Mesenchymal stem cell (in vitro differentiated cells and primary cell): ENCODE results near the gene CBX2.
A peak's percentile ranks its signal among the peaks of the same experiment; 100 is the strongest.
"Not testable (repeated sequence)": the region's sequence is repeated elsewhere in the genome, so short reads cannot be mapped to it uniquely, and the experiment has no call there.

Experiments used
- DNase-seq: peaks from one replicate; pipeline ENCODE4 v3.0.0-alpha.2; 2013
- H2AFZ ChIP-seq: one replicate; pipeline ENCODE4 v1.6.1; 2013; ENCODE audit warnings: low read depth, mild to moderate bottlenecking, control low read depth, inconsistent platforms, low read length, moderate library complexity
- H2AK5ac ChIP-seq: 2 replicates; pipeline ENCODE4 v1.6.1; 2013; ENCODE audit warnings: low read length, moderate library complexity, mild to moderate bottlenecking, inconsistent platforms; ENCODE audit not compliant: severe bottlenecking
- H2BK120ac ChIP-seq: one replicate; pipeline ENCODE4 v1.6.1; 2013; ENCODE audit warnings: low read depth, mild to moderate bottlenecking, inconsistent platforms, low read length, moderate library complexity
- H2BK12ac ChIP-seq, 2 experiments: one replicate each; pipeline ENCODE4 v1.6.1; 2013; ENCODE audit warnings: inconsistent platforms in 2 of 2, low read length in 2 of 2, mild to moderate bottlenecking in 2 of 2, moderate library complexity in 2 of 2, control low read depth in 1 of 2
- H2BK15ac ChIP-seq: one replicate; pipeline ENCODE4 v1.6.1; 2013; ENCODE audit warnings: mild to moderate bottlenecking, low read depth, inconsistent platforms; ENCODE audit not compliant: poor library complexity, severe bottlenecking
- H2BK5ac ChIP-seq: 2 replicates; pipeline ENCODE4 v1.6.1; 2013; ENCODE audit warnings: low read depth, mild to moderate bottlenecking, low read length, control low read depth, inconsistent platforms; ENCODE audit not compliant: poor library complexity, severe bottlenecking
- H3K14ac ChIP-seq, 2 experiments: one replicate each; pipeline ENCODE4 v1.6.1; 2013; ENCODE audit warnings: inconsistent platforms in 2 of 2, low read length in 2 of 2, control low read depth in 1 of 2, mild to moderate bottlenecking in 1 of 2, moderate library complexity in 1 of 2
- H3K18ac ChIP-seq, 2 experiments: one replicate each; pipeline ENCODE4 v1.6.1; 2013; ENCODE audit warnings: inconsistent platforms in 2 of 2, low read length in 2 of 2, control low read depth in 1 of 2, low read depth in 1 of 2, mild to moderate bottlenecking in 1 of 2
- H3K23ac ChIP-seq, 2 experiments: one replicate each; pipeline ENCODE4 v1.6.1; 2013; ENCODE audit warnings: inconsistent platforms in 2 of 2, low read length in 2 of 2, mild to moderate bottlenecking in 2 of 2, moderate library complexity in 2 of 2, control low read depth in 1 of 2
- H3K27ac ChIP-seq: 2 replicates; pipeline ENCODE4 v1.5.1; 2013; ENCODE audit warnings: mild to moderate bottlenecking, moderate library complexity, low read length, control low read depth, inconsistent platforms; ENCODE audit not compliant: poor library complexity, severe bottlenecking
- H3K27me3 ChIP-seq, 2 experiments: 2 replicates each; pipeline versions ENCODE4 v1.6.1 to v1.7.0; 2013; ENCODE audit warnings: low read length in 2 of 2, mild to moderate bottlenecking in 2 of 2, moderate library complexity in 2 of 2, control low read depth in 1 of 2, inconsistent platforms in 1 of 2; ENCODE audit not compliant: control insufficient read depth in 1 of 2, insufficient read depth in 1 of 2
- H3K36me3 ChIP-seq, 2 experiments: 2 replicates each; pipeline versions ENCODE4 v1.6.1 to v1.7.0; 2013; ENCODE audit warnings: low read length in 2 of 2, control low read depth in 1 of 2, inconsistent platforms in 1 of 2, low read depth in 1 of 2, mild to moderate bottlenecking in 1 of 2; ENCODE audit not compliant: insufficient read depth in 2 of 2, control insufficient read depth in 1 of 2
- H3K4ac ChIP-seq, 2 experiments: one replicate each; pipeline ENCODE4 v1.6.1; 2013; ENCODE audit warnings: inconsistent platforms in 2 of 2, low read length in 2 of 2, mild to moderate bottlenecking in 2 of 2, moderate library complexity in 2 of 2, control low read depth in 1 of 2, low read depth in 1 of 2
- H3K4me1 ChIP-seq: 2 replicates; pipeline ENCODE4 v1.6.1; 2013; ENCODE audit warnings: low read depth, low read length, control low read depth; ENCODE audit not compliant: control insufficient read depth, insufficient read depth
- H3K4me2 ChIP-seq: 2 replicates; pipeline ENCODE4 v1.6.1; 2013; ENCODE audit warnings: low read length, mild to moderate bottlenecking, inconsistent platforms; ENCODE audit not compliant: poor library complexity, severe bottlenecking
- H3K4me3 ChIP-seq, 2 experiments: 2 replicates each; pipeline versions ENCODE4 v1.5.1 to v1.7.0; 2013; ENCODE audit warnings: low read length in 2 of 2, mild to moderate bottlenecking in 2 of 2, control low read depth in 1 of 2, low read depth in 1 of 2; ENCODE audit not compliant: insufficient read depth in 1 of 2
- H3K79me1 ChIP-seq: replicated peaks from 2 replicates; pipeline ENCODE4 v1.6.1; 2013; ENCODE audit warnings: mild to moderate bottlenecking, control low read depth, low read length, inconsistent platforms; ENCODE audit not compliant: poor library complexity, severe bottlenecking
- H3K9ac ChIP-seq: 2 replicates; pipeline ENCODE4 v1.7.0; 2013; ENCODE audit warnings: mild to moderate bottlenecking, low read length, moderate library complexity
- H3K9me3 ChIP-seq: 2 replicates; pipeline ENCODE4 v1.7.0; 2013; ENCODE audit warnings: mild to moderate bottlenecking, low read length; ENCODE audit not compliant: control insufficient read depth
- H4K8ac ChIP-seq: one replicate; pipeline ENCODE4 v1.6.1; 2013; ENCODE audit warnings: inconsistent platforms, mild to moderate bottlenecking, low read length, moderate library complexity
- H4K91ac ChIP-seq: one replicate; pipeline ENCODE4 v1.6.1; 2013; ENCODE audit warnings: mild to moderate bottlenecking, low read length, inconsistent platforms
- WGBS: methylation state at CpG from one replicate; pipeline ENCODE4 v1.1.7; 2013; ENCODE audit warnings: mixed read lengths; 5-methylcytosine and 5-hydroxymethylcytosine counted together

CBX2 gene

DNA sequence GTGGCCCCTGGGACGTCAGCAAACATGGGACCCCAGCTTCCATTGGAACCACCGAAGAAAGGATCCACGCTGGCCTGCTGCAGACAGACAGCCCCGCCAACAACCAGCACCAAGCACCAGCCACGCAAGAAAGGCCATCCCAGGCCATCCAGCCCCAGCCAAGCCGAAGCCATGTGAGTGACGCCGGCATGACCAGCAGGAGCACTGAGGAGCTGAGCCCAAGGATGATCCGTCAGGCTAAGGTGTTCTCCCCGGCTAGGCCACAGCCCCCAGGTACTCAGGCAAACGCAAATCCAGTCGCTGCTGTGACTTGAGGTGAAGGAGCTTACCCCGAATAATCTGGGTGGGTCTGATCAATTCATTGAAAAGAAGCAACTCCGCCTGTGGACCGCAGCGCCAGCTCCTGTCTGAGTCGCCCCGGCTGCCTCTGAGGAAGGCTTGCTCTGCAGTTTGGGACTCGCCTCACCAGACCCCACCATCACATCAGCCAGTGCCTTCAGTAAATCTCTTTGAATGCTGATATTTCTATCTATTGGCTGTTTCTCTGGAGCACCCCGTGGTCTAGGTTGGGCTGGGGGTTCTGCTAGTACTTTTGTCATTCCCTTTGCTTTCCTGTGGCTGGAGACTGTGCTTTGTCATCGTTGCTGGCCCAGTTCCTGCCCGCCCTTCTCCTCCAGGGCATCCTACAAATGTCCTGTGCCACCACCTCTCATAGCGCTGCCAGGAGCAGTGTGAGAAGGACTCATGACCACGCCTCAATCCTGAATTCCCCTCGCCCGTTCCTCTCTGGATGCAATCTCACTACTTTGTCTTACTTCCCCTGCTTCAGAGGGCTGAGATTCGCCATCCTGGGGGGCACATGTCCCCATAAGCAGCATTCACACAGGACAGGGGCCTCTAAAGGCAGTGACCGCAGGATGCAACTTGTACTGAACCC is 8.1 kb upstream of the CBX2 start:
- Histone ChIP-seq H3K23ac (no peak overlapping the region), H3K9me3 (no peaks in the 10 kb centered on the region), H3K4me1 (no peaks in the 10 kb centered on the region), H2AK5ac (no peak overlapping the region), H4K8ac (no peak overlapping the region), H3K9ac (no peak overlapping the region), H3K27ac (no peak overlapping the region), H3K27me3 (peaks cover 26 to 69% of the 10 kb centered on the region in 2 experiments), H2BK12ac (no peak overlapping the region), H3K36me3 (no peaks in the 10 kb centered on the region), H3K79me1 (no peaks in the 10 kb centered on the region), H2AFZ (no peak overlapping the region), H2BK120ac (no peak overlapping the region), H3K4ac (no peak overlapping the region), H3K4me2 (no peak overlapping the region), H4K91ac (no peak overlapping the region), H3K4me3 (no peak overlapping the region), H2BK5ac (no peak overlapping the region), H3K18ac (no peak overlapping the region), H2BK15ac (no peak overlapping the region), H3K14ac (no peak overlapping the region)
- WGBS: 92% methylated on average over 27 of the region's 28 CpGs
- DNase-seq: no peak

GRCh38 chr17:79771276-79771675 is 6.7 kb upstream of the CBX2 start:
- Histone ChIP-seq H3K4me2 (no peak overlapping the region), H2BK5ac (no peak overlapping the region), H2AFZ (no peak overlapping the region), H2BK120ac (no peak overlapping the region), H3K79me1 (no peaks in the 10 kb centered on the region), H3K9ac (no peak overlapping the region), H2BK15ac (no peak overlapping the region), H3K14ac (no peak overlapping the region), H3K27ac (no peak overlapping the region), H3K36me3 (no peaks in the 10 kb centered on the region), H4K91ac (no peak overlapping the region), H3K4me3 (no peak overlapping the region), H3K18ac (no peak overlapping the region), H3K27me3 (peaks cover 36 to 80% of the 10 kb centered on the region in 2 experiments), H3K4ac (no peak overlapping the region), H3K23ac (no peak overlapping the region), H2AK5ac (no peak overlapping the region), H3K4me1 (no peaks in the 10 kb centered on the region), H4K8ac (no peak overlapping the region), H2BK12ac (no peak overlapping the region), H3K9me3 (no peaks in the 10 kb centered on the region)
- 87% methylated on average over 6 of the region's 6 CpGs for WGBS
- no peak for DNase-seq

DNA sequence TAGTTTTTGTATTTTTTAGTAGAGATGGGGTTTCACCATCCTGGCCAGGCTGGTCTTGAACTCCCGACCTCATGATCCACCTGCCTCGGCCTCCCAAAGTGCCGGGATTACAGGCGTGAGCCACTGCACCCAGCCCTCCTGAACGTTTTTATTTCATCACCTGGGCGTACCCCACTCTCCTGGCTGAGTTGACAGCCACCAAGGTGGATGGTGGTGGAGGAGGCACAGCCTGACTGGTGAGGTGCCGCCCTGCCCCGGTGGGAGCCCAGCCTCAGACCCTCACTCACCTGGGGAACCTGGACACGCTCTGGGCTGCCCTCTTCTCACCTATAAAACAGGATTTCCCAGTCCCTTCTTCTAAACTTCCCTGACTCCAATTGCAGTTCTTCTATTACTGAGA is 5.2 kb upstream of the CBX2 start:
- H3K4ac ChIP-seq, DNase-seq, H3K23ac ChIP-seq, H2BK5ac ChIP-seq, H2BK15ac ChIP-seq, H4K8ac ChIP-seq, H3K9me3 ChIP-seq, H3K79me1 ChIP-seq, H3K18ac ChIP-seq, H3K4me2 ChIP-seq, H3K4me3 ChIP-seq, H3K14ac ChIP-seq, H4K91ac ChIP-seq, H3K9ac ChIP-seq, H2AFZ ChIP-seq, H3K27ac ChIP-seq, H3K36me3 ChIP-seq, H2AK5ac ChIP-seq, H2BK120ac ChIP-seq, H2BK12ac ChIP-seq, H3K4me1 ChIP-seq: not testable (repeated sequence)
- H3K27me3 ChIP-seq: peaks cover 46 to 86% of the 10 kb centered on the region in 2 experiments
- WGBS: 69% methylated on average over 4 of the region's 9 CpGs

DNA sequence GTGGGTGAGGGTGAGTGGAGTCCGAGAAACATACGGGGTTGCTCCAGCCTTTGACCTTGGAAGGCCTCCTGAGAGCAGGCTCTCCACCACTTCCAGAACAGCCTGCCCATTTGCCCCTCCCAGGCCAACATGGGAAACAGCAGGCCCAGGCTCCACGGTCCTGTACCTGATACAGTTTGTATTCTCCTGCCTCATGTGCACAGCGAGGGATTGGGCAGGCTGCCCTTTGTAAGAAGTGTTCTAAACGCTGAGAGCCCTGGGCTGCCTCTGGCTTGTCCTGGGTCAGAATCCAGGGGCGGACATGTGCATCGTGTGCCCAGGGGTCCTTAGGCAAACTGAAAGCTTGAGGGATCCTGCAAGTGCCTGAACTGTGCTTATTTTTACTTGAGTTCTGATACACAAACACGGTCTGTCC is 3.4 kb upstream of the CBX2 start:
- H2BK120ac ChIP-seq: no peak overlapping the region
- H3K4me1 ChIP-seq: peaks cover 13% of the 10 kb centered on the region
- no peak overlapping the region for H3K18ac ChIP-seq

More for the DNA sequence above, 3.4 kb upstream of the CBX2 start:
- Histone ChIP-seq H2BK12ac (no peak overlapping the region), H3K36me3 (no peaks in the 10 kb centered on the region), H3K4ac (no peak overlapping the region), H3K4me2 (no peak overlapping the region), H4K91ac (no peak overlapping the region), H4K8ac (no peak overlapping the region), H3K27me3 (peaks cover 43 to 84% of the 10 kb centered on the region in 2 experiments), H3K23ac (no peak overlapping the region), H3K9ac (no peak overlapping the region), H3K79me1 (no peaks in the 10 kb centered on the region), H2BK15ac (no peak overlapping the region), H2AK5ac (no peak overlapping the region), H2BK5ac (no peak overlapping the region), H3K9me3 (no peaks in the 10 kb centered on the region), H2AFZ (no peak overlapping the region), H3K14ac (peak overlapping the region in 1 of 2 experiments; percentile 44), H3K27ac (no peak overlapping the region), H3K4me3 (no peak overlapping the region)
- no peak for DNase-seq
- 84% methylated on average over 8 of the region's 8 CpGs for WGBS
